ENCODE results near the gene SLC66A1.

DNA sequence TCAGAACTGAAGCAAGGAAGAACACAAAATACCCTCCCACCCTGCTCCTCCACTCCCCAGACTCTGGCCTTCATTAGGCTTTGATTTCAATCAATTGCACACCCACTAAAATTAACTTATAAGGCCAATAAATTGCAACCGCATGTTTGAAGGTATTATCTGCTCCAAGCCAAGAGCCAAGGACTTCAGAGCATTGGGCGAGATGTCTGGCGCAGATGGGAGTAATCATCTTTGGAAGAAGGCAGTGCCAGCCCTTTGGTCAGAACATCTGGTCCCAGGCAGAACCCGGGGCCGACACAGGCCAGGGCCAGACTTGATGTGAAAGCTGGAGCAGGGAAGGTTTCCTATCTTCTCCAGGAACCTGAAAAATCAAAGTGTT, 60.0 kb downstream of the SLC66A1 start:
- TF ChIP-seq, protein P1, sequence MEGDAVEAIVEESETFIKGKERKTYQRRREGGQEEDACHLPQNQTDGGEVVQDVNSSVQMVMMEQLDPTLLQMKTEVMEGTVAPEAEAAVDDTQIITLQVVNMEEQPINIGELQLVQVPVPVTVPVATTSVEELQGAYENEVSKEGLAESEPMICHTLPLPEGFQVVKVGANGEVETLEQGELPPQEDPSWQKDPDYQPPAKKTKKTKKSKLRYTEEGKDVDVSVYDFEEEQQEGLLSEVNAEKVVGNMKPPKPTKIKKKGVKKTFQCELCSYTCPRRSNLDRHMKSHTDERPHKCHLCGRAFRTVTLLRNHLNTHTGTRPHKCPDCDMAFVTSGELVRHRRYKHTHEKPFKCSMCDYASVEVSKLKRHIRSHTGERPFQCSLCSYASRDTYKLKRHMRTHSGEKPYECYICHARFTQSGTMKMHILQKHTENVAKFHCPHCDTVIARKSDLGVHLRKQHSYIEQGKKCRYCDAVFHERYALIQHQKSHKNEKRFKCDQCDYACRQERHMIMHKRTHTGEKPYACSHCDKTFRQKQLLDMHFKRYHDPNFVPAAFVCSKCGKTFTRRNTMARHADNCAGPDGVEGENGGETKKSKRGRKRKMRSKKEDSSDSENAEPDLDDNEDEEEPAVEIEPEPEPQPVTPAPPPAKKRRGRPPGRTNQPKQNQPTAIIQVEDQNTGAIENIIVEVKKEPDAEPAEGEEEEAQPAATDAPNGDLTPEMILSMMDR (IDR thresholded peaks at IDR 0.05; ENCODE audit: low read depth, low read length) = no peak
- TF ChIP-seq EZH2phosphoT487 (IDR thresholded peaks at IDR 0.05; ENCODE audit: low read depth) = no peak

All from OCI-LY3 (cell line).